Measurements from ENCODE around the gene KRT3.
"Not testable (repeated sequence)": the region's sequence is repeated elsewhere in the genome, so short reads cannot be mapped to it uniquely, and the experiment has no call there.

Gene KRT3

GRCh38 chr12:52777566-52777965 lies 18.4 kb downstream of the KRT3 start:
- no peak for DNase-seq

- DNase-seq: no peak
Measured at GRCh38 chr12:52776913-52777395, 19.0 kb downstream of the KRT3 start, which contains the start of gene KRT76. Gene KRT76 (minus strand): TSS chr12:52777345. CDS start chr12:52777291, 54 bp downstream.

GRCh38 chr12:52776435-52776834 lies 19.5 kb downstream of the KRT3 start:
- no peak for DNase-seq

- DNase-seq: no peak
Measured at GRCh38 chr12:52774629-52775250, 21.2 kb downstream of the KRT3 start.

- DNase-seq: no peak
Measured at GRCh38 chr12:52772772-52773171, 23.1 kb downstream of the KRT3 start.

- no peak for DNase-seq
Measured at GRCh38 chr12:52772188-52772587, 23.7 kb downstream of the KRT3 start.

- no peak for DNase-seq
Measured at GRCh38 chr12:52771505-52771904, 24.4 kb downstream of the KRT3 start.

GRCh38 chr12:52771088-52771487 lies 24.8 kb downstream of the KRT3 start:
- no peak for DNase-seq

- DNase-seq: no peak
Measured at GRCh38 chr12:52769946-52770345, 26.0 kb downstream of the KRT3 start.

- DNase-seq: no peak
Measured at GRCh38 chr12:52769354-52769753, 26.6 kb downstream of the KRT3 start.

GRCh38 chr12:52768479-52769200 lies 27.3 kb downstream of the KRT3 start:
- DNase-seq: no peak

- no peak for DNase-seq
Measured at GRCh38 chr12:52767427-52767826, 28.5 kb downstream of the KRT3 start.

- DNase-seq: no peak
Measured at GRCh38 chr12:52767020-52767379, 28.9 kb downstream of the KRT3 start.

- DNase-seq: no peak
Measured at GRCh38 chr12:52766351-52767019, 29.4 kb downstream of the KRT3 start.

- no peak for DNase-seq
Measured at GRCh38 chr12:52765702-52766101, 30.2 kb downstream of the KRT3 start.

GRCh38 chr12:52763991-52764390 lies 31.9 kb downstream of the KRT3 start:
- DNase-seq: no peak

- no peak for DNase-seq
Measured at GRCh38 chr12:52763036-52763659, 32.8 kb downstream of the KRT3 start.

GRCh38 chr12:52761802-52762201 lies 34.1 kb downstream of the KRT3 start:
- DNase-seq: no peak

- DNase-seq: not testable (repeated sequence)
Measured at GRCh38 chr12:52761218-52761617, 34.7 kb downstream of the KRT3 start.

- no peak for DNase-seq
Measured at GRCh38 chr12:52760623-52761022, 35.3 kb downstream of the KRT3 start.

- DNase-seq: no peak
Measured at GRCh38 chr12:52759695-52760094, 36.2 kb downstream of the KRT3 start.

- no peak for DNase-seq
Measured at GRCh38 chr12:52759218-52759617, 36.7 kb downstream of the KRT3 start.

GRCh38 chr12:52757449-52758176 lies 38.3 kb downstream of the KRT3 start:
- no peak for DNase-seq
